Measurements from ENCODE around the gene SCYL1.

GRCh38 chr11:65498042-65498726 is 26.7 kb upstream of the SCYL1 start:
- TF ChIP-seq CTCF (IDR thresholded peaks at IDR 0.05) (no peak), ZFX (IDR thresholded peaks at IDR 0.05; ENCODE audit: borderline replicate concordance) (no peak)

Data from 22Rv1 (cell line).